Activated CD8-positive, alpha-beta T cell treated with anti-CD3 and anti-CD28 coated beads, Interleukin-2, amount 10 ng/mL, durations not matched to agents 7 days and 5 days (primary cell): ENCODE data around the gene SERGEF. TPM values are rescaled to one million over a fixed set of nuclear protein-coding genes. Genes with fewer than 3 reads are reported as not detected.

Experiments
- ATAC-seq: fragments of 150-1000 bp; cut with Tn5 transposase; one replicate; pipeline ENCODE4 v1.10.0; 2021; ENCODE audit warnings: moderate library complexity
- CTCF ChIA-PET: fragments of 350-600 bp; sonication (Branson Sonifier 250); formaldehyde crosslinking; loops from one replicate; lab custom pipeline; 2021; ENCODE audit warnings: antibody characterized with exemption; lab: Charles Lee
- POLR2A ChIA-PET: fragments of 350-600 bp; sonication (Branson Sonifier 250); formaldehyde crosslinking; loops from one replicate; lab custom pipeline; 2021; ENCODE audit warnings: antibody characterized with exemption; lab: Charles Lee
- DNase-seq: peaks from one replicate; pipeline ENCODE4 v3.0.0-alpha.2; 2020
- H3K27ac Mint-ChIP-seq: one replicate; pipeline ENCODE4 v1.8.0; 2021; ENCODE audit warnings: mild to moderate bottlenecking, mixed read lengths
- H3K27me3 Mint-ChIP-seq: one replicate; pipeline ENCODE4 v1.8.0; 2021; ENCODE audit warnings: low read depth, mixed read lengths
- H3K36me3 Mint-ChIP-seq: one replicate; pipeline ENCODE4 v1.8.0; 2021; ENCODE audit warnings: low read depth, mixed read lengths
- H3K4me1 Mint-ChIP-seq: one replicate; pipeline ENCODE4 v1.8.0; 2021; ENCODE audit warnings: low read depth, mixed read lengths
- H3K4me3 Mint-ChIP-seq: one replicate; pipeline ENCODE4 v1.8.0; 2021; ENCODE audit warnings: mild to moderate bottlenecking, mixed read lengths
- H3K9me3 Mint-ChIP-seq: one replicate; pipeline ENCODE4 v1.8.0; 2022; ENCODE audit warnings: mixed read lengths; ENCODE audit not compliant: insufficient read depth
- total RNA-seq, 2 experiments: library from RNA; stranded (reverse); gene quantifications; one replicate each; pipeline ENCODE4 v1.2.3, GENCODE V29; 2021

SERGEF gene
- total RNA-seq, 2 experiments from 2014 or later, result 31.9 to 35.4 TPM

- no peak overlapping the region for H3K27ac Mint-ChIP-seq
- ChIA-PET CTCF (no interaction called here), POLR2A (no interaction called here)
- peaks cover 3% of the 10 kb centered on the region for H3K4me1 Mint-ChIP-seq
- ATAC-seq (no peak), DNase-seq (no peak)
- peaks cover 27% of the 10 kb centered on the region for H3K27me3 Mint-ChIP-seq
- no peaks in the 10 kb centered on the region for H3K36me3 Mint-ChIP-seq
- no peaks in the 10 kb centered on the region for H3K9me3 Mint-ChIP-seq
- H3K4me3 Mint-ChIP-seq, result no peak overlapping the region
Measured at GRCh38 chr11:17738151-17738973, 274.5 kb downstream of the SERGEF start.

Other genes with a start within 250 kb of the SERGEF start
- under 1 TPM; 0.21 to 0.55 TPM for gene TPH1, start 33.2 kb upstream of the SERGEF start, total RNA-seq
- 10 to 100 TPM; 31.4 to 32.2 TPM for gene SAAL1, start 93.0 kb upstream of the SERGEF start, total RNA-seq
- gene MRGPRX3, start 119.5 kb upstream of the SERGEF start, total RNA-seq, result not detected
- not detected for gene MRGPRX4, start 159.8 kb upstream of the SERGEF start, total RNA-seq
- gene SAA4, start 223.8 kb upstream of the SERGEF start, total RNA-seq, result not detected
- not detected for gene SAA2, start 235.6 kb upstream of the SERGEF start, total RNA-seq